ENCODE results near the gene PEX14. TPM values are rescaled to one million over a fixed set of nuclear protein-coding genes. Genes with fewer than 3 reads are reported as not detected.

Gene PEX14
- total RNA-seq, 1 experiment from 2014 or later = 36.0 TPM

GRCh38 chr1:10656431-10656830 is 181.7 kb downstream of the PEX14 start:
- DNase-seq (ENCODE audit: low read depth, low spot score) (no peak), ATAC-seq (no peak)
- Histone ChIP-seq H3K27ac (ENCODE audit: low read length) (no peak overlapping the region), H3K36me3 (ENCODE audit: control insufficient read depth, insufficient read depth, low read length) (no peaks in the 10 kb centered on the region), H3K9me3 (ENCODE audit: control insufficient read depth, insufficient read depth, low read depth, low read length) (no peaks in the 10 kb centered on the region), H3K27me3 (ENCODE audit: control insufficient read depth, insufficient read depth, low read length) (no peaks in the 10 kb centered on the region), H3K4me1 (ENCODE audit: control insufficient read depth, insufficient read depth, low read length) (no peaks in the 10 kb centered on the region), H3K4me3 (ENCODE audit: low read depth in 2 of 2, low read length in 2 of 2) (no peak overlapping the region)
- in situ Hi-C loops (cut with HindIII; ENCODE audit: low pct_unique_long_range_greater_than_20kb, low sequenced_read_pairs) (no loop called here), intact Hi-C loops (cut with micrococcal nuclease; ENCODE audit: unreplicated experiment) (no loop called here)
- no TSS peak for BruUV-seq (replicated peaks)
- TF ChIP-seq SIN3A (IDR thresholded peaks at IDR 0.05; ENCODE audit: borderline replicate concordance, insufficient read depth, low read depth, low read length) (no peak), CTCF (IDR thresholded peaks at IDR 0.05) (no peak), REST (IDR thresholded peaks at IDR 0.05; ENCODE audit: insufficient read depth in 1 of 2, low read depth in 2 of 2, low read length in 1 of 2) (no peak), POLR2AphosphoS5 (IDR thresholded peaks at IDR 0.05; ENCODE audit: low read depth, low read length) (no peak), TCF7L2 (IDR thresholded peaks at IDR 0.05; ENCODE audit: low read depth, low read length) (no peak)
- POLR2A ChIA-PET = no interaction called here
- CTCF ChIA-PET = no interaction called here

- ChIA-PET CTCF (no interaction called here), POLR2A (no interaction called here)
- Histone ChIP-seq H3K27me3 (ENCODE audit: control insufficient read depth, insufficient read depth, low read length) (no peaks in the 10 kb centered on the region), H3K9me3 (ENCODE audit: control insufficient read depth, insufficient read depth, low read depth, low read length) (no peaks in the 10 kb centered on the region), H3K4me1 (ENCODE audit: control insufficient read depth, insufficient read depth, low read length) (no peaks in the 10 kb centered on the region), H3K4me3 (ENCODE audit: low read depth in 2 of 2, low read length in 2 of 2) (no peak overlapping the region), H3K27ac (ENCODE audit: low read length) (no peak overlapping the region), H3K36me3 (ENCODE audit: control insufficient read depth, insufficient read depth, low read length) (no peaks in the 10 kb centered on the region)
- ATAC-seq = no peak
- TF ChIP-seq CTCF (IDR thresholded peaks at IDR 0.05) (no peak), POLR2AphosphoS5 (IDR thresholded peaks at IDR 0.05; ENCODE audit: low read depth, low read length) (no peak), TCF7L2 (IDR thresholded peaks at IDR 0.05; ENCODE audit: low read depth, low read length) (no peak), SIN3A (IDR thresholded peaks at IDR 0.05; ENCODE audit: borderline replicate concordance, insufficient read depth, low read depth, low read length) (no peak)
- no TSS peak for BruUV-seq (replicated peaks)
- intact Hi-C loops (cut with micrococcal nuclease; ENCODE audit: unreplicated experiment) = no loop called here
- DNase-seq (ENCODE audit: low read depth, low spot score) = no peak
- in situ Hi-C loops (cut with HindIII; ENCODE audit: low pct_unique_long_range_greater_than_20kb, low sequenced_read_pairs) = no loop called here
Observed at GRCh38 chr1:10657088-10657847, 182.5 kb downstream of the PEX14 start.

All from Panc1 (cell line).